ENCODE data around the gene ZBTB8B. TPM values are rescaled to one million over a fixed set of nuclear protein-coding genes. Genes with fewer than 3 reads are reported as not detected.

The ZBTB8B gene
- total and polyA plus RNA-seq, 10 of the 15 experiments (the other 5 are each of a cell fraction or from before 2014, with no cell fraction given): under 0.01 to 0.04 (median 0.01) TPM; not detected in 4

- CTCF ChIA-PET: interaction anchor here (0.6 to 0.9 kb wide), 2 partner anchors 64 to 707 kb away, joined by 3 to 4 read pairs; no protein-coding TSS in a partner anchor
- no peaks in the 10 kb centered on the region for H4K20me1 ChIP-seq (ENCODE audit: control insufficient read depth, insufficient read depth)
- WGBS (ENCODE audit: insufficient coverage, insufficient replicate concordance, low lambda C conversion rate, missing lambda C conversion rate): 0% methylated on average over 1 of the region's 1 CpG
- H3K9me3 ChIP-seq (replicated peaks; ENCODE audit: control insufficient read depth, insufficient read depth, low read length): peaks cover 4% of the 10 kb centered on the region; the same call in 2 of the 3 replicates
- H3K4me2 ChIP-seq (ENCODE audit: control insufficient read depth, insufficient read depth): no peak overlapping the region
- no TSS peak for BruUV-seq (replicated peaks)
- H3K27ac ChIP-seq (ENCODE audit: control insufficient read depth, insufficient read depth): no peak overlapping the region
- POLR2A ChIA-PET: interaction anchor here (0.6 kb wide), 2 partner anchors 66 to 69 kb away, joined by 3 to 6 read pairs; no protein-coding TSS in a partner anchor
- no peaks in the 10 kb centered on the region for H3K79me2 ChIP-seq (ENCODE audit: control insufficient read depth, insufficient read depth, low read length)
- ATAC-seq: no peak
- H3K4me3 ChIP-seq: no peak overlapping the region
- TF ChIP-seq CTCF (IDR thresholded peaks at IDR 0.05 in 2 of 3, conservative IDR thresholded peaks at IDR 0.05 in 1 of 3; ENCODE audit: control insufficient read depth in 2 of 3, extremely low read depth in 1 of 3, insufficient read depth in 1 of 3, low read depth in 3 of 3, low read length in 3 of 3) (no peak), IRF4 (IDR thresholded peaks at IDR 0.05; ENCODE audit: low read depth, low read length) (no peak), KLF5 (IDR thresholded peaks at IDR 0.05; ENCODE audit: partially characterized antibody) (no peak), KAT2A (conservative IDR thresholded peaks at IDR 0.05; ENCODE audit: control insufficient read depth, low read depth, low read length) (no peak), USF1 (IDR thresholded peaks at IDR 0.05; ENCODE audit: borderline replicate concordance, extremely low read length, insufficient read depth, low read depth, low read length) (no peak), RCOR1 (conservative IDR thresholded peaks at IDR 0.05; ENCODE audit: low read depth, low read length) (no peak), ZBED1 (IDR thresholded peaks at IDR 0.05; ENCODE audit: borderline replicate concordance) (no peak), LARP7 (IDR thresholded peaks at IDR 0.05) (no peak), MXI1 (IDR thresholded peaks at IDR 0.05; ENCODE audit: low read depth, low read length) (no peak), ZNF24 (IDR thresholded peaks at IDR 0.05) (no peak), BCL11A (IDR thresholded peaks at IDR 0.05; ENCODE audit: low read depth, low read length) (no peak), RFX5 (IDR thresholded peaks at IDR 0.05; ENCODE audit: low read depth, low read length) (no peak)
- no peak overlapping the region for H3K9ac ChIP-seq (ENCODE audit: control insufficient read depth, insufficient read depth, low read length)
- SMC1A ChIA-PET (ENCODE audit: uncharacterized antibody, unreplicated experiment): no interaction called here
- H3K36me3 ChIP-seq (ENCODE audit: control insufficient read depth in 2 of 2, insufficient read depth in 2 of 2, low read length in 1 of 2): no peaks in the 10 kb centered on the region
- H3K27me3 ChIP-seq (replicated peaks in 1 of 2; ENCODE audit: control insufficient read depth in 2 of 2, insufficient read depth in 2 of 2, low read length in 1 of 2): no peaks in the 10 kb centered on the region
- H2AFZ ChIP-seq (ENCODE audit: control insufficient read depth, low read depth, low read length): no peak overlapping the region
- FAIRE-seq: no peak
- no peaks in the 10 kb centered on the region for H3K4me1 ChIP-seq (ENCODE audit: control insufficient read depth, insufficient read depth, low read length)
- in situ Hi-C loops (cut with MboI) (no loop called here), intact Hi-C loops (cut with micrococcal nuclease; ENCODE audit: unreplicated experiment) (no loop called here)
- DNase-seq (ENCODE audit: low read depth, low spot score): no peak
- RAD21 ChIA-PET (ENCODE audit: unreplicated experiment): interaction anchor here (1.1 kb wide), 1 partner anchor 243 kb away, joined by 4 read pairs; no protein-coding TSS in a partner anchor
Observed at GRCh38 chr1:32454726-32455125, 10.1 kb upstream of the ZBTB8B start.
